GM18909 (cell line): ENCODE data around the gene ZNF143.
"Not testable (repeated sequence)": the region's sequence is repeated elsewhere in the genome, so short reads cannot be mapped to it uniquely, and the experiment has no call there.

Experiments used
- ATAC-seq: cut with Tn5 transposase; IDR thresholded peaks from one replicate; pipeline ENCODE4 v1.9.1; 2021; ENCODE audit warnings: mild to moderate bottlenecking; ENCODE audit not compliant: unreplicated experiment, poor library complexity

The ZNF143 gene

DNA sequence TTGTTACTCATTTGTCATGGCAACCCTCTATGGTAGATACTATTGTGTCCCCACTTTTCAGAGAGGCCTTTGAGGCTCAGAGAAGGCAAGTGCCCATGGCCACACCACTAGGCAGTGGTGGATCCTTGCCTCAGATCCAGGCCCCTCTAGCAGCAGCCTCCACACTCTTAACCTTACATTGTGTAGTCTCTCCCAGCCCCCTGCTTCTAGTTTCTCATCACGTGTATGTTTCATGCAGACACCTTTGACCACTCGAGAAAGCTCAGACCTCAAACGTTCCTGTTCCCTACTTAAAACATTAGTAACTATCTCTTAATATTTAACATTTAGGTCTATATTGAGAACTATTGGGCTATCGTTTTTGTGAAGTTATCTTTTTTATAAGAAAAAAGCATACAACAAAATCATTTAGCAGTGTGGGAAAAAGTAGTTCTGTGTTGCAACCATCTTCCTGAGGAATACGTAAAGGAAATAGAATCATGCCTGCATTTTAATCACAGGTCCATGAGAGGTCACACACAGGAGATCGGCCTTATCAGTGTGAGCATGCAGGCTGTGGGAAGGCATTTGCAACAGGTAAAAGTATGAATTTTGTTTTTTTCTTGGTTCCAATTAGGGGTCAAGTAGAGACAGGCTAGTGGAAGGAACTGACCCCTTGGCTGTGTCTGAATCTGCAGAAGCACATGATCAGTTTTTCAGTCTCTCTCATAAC is 35.1 kb downstream of the ZNF143 start:
- no peak for ATAC-seq

DNA sequence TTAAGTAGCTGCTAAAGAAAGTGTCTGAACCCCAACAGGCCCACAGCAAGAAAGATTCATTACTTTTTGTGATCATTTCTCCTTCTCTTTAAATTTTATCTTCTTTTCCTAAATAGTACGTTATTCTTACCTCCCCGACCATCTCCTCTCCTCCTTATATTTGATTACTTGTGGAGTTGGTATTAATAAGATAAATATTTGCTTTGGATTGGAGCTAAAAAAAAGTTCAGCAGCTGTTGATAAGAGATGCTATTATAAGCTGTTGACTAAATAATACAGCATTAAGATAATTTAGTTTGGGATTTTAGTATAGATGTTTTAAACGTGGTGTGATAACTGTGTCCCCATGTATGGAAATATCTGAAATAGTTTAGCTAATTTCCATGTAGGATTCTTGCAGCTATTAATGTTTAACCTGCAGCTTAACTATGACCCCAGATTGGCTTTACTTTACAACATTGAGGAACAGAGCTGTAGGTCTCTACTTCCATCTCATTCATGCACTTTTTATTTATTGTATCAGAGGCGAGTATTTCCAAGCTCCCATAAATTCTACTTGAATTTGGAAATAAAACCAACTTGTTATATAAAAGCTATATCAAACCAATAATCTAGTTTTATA is 37.8 kb downstream of the ZNF143 start:
- ATAC-seq, result no peak

DNA sequence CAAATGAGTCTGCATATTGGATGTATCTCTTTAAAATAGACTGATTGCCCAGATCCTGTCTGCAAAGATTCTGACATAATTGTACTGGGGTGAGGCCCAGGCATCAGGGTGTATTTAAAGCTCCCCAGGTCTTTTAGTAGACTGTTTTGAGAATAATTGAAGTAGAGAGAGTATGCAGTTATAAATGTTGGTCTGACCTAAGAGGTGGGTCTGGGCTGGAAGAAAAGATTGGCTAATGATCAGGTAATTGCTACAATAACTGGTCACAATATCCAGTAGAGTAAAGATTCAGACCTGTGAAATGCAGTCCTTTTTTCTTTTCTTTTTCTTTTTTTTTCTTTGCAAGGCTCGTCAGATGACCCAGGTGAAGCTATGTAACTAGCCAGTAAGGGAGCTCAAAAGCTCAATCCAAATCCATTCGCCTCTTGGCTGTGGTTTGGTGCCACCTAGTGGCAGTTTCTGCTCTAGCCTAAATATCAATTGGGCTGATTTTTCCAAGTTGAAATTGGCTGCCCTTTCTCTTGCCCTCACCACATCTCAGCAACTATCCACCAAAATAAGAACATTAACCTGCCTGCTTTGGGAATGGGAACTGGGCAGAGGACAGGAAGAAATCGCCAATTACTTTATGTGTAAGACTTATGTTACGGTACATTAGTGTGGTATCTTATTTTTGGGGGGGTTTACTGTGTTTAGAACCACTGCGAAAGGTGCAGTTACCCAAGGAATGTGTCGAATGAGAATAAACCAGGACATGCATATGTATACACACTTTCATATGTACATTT is 45.9 kb downstream of the ZNF143 start:
- no peak for ATAC-seq

GRCh38 chr11:9507277-9507580 is 46.4 kb downstream of the ZNF143 start:
- no peak for ATAC-seq

DNA sequence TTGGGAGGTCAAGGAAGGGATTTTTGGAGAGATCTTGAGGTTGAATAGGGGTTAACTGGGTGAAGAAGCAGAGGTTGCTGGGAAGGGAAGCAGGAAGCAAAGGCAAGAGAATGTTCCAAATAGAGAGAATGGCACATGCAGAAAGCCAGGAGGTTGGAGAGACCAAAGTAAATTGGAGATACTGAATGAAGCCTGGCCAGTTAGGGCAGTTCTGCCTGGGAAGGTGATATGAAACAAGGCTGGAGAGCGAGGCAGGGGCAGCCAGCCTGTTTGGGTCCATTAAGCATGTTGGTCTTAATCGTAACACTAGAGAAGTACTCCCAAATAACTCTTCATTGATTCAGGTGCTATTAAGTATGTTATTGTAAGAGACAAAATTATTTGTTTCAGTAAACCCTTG is 48.2 kb downstream of the ZNF143 start:
- ATAC-seq, result no peak

DNA sequence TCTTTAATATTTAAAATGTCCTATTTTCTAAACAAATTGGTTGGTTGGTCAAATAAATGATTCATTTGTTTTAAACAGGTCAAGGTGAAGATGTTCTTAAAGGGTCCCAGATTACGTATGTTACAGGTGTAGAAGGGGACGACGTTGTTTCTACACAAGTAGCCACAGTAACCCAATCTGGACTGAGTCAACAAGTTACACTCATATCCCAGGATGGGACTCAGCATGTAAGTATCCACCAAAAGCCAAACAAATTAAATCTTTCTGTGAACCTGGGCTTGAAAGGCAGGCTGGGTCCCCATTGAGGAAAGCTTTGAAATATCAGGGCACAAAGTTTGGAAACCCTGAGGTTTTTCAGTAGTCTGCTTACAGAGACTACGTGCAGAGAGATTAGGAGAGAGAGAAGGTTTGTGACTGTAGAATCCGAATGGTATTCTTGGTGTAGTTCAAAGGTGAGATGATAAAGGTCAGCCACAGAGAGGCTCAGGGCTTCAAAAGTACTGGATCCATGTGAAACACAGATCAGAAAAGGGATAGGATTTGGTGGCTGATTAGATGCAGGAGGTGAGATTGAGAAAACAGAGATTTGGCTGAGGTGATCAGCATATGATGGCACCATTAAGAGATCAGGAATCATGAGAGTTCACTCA is 51.7 kb downstream of the ZNF143 start:
- no peak for ATAC-seq

- ATAC-seq, result not testable (repeated sequence)
Observed at GRCh38 chr11:9514576-9514975, 53.8 kb downstream of the ZNF143 start.

- no peak for ATAC-seq
Observed at GRCh38 chr11:9516113-9516512, 55.3 kb downstream of the ZNF143 start.

DNA sequence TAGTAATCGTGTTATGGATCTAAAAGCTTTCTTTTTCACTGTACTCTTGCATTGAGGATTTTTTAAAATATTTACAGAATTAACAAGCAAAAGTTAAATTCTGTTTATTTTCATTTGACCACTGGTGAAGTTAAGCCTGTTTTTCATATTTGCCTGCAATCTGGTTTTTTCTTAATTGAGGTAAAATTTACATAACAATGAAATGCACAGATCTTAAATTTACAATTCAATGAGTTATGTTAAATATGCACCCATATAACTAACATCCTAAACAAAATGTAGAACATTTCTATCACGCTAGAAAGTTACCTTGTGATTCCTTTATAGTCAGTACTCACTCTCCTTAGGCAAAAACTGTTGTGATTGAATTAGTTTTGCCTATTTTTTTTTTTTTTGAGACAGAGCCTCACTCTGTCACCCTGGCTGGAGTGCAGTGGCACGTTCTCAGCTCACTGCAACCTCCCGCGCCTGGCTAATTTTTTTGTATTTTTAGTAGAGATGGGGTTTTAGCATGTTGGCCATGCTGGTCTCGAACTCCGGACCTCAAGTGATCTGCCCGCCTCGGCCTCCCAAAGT is 58.1 kb downstream of the ZNF143 start:
- no peak for ATAC-seq

DNA sequence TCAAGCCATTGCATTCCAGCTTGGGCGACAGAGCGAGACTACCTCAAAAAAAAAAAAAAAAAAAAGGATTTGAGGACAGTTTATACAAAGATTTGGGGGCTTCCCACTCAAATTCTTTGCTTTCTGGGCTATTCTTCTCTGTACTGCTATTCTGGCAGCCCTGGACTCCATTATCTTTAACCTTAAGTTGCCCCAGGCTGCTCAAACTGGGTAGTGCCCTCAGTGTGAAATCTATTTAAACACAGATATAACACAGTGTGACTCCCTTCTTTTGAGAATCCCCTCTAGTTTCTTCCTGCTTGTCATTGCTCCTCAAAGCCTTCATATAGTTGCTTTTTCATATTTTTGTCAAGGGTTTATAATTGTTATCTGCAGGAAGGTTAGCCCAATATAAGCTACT is 63.2 kb downstream of the ZNF143 start:
- ATAC-seq, result no peak

DNA sequence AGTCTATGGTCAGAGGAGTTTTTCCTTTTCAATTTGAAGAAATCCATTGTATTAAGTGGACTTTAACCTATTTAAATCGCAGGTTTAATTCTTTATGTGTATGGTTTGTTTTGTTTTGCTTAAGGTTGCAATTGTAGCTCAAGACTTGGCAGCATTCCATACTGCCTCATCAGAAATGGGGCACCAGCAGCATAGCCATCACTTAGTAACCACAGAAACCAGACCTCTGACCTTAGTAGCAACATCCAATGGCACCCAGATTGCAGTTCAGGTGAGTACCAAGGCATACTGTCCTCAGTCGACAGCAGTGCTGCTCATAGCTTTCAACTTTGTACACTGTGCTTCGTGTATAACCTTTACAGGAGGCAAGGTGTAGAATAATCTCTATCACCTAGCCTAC is 64.3 kb downstream of the ZNF143 start:
- ATAC-seq, result no peak

GRCh38 chr11:9527481-9528135 is 66.8 kb downstream of the ZNF143 start:
- no peak for ATAC-seq

- no peak for ATAC-seq
Observed at GRCh38 chr11:9528136-9528501, 67.3 kb downstream of the ZNF143 start.

DNA sequence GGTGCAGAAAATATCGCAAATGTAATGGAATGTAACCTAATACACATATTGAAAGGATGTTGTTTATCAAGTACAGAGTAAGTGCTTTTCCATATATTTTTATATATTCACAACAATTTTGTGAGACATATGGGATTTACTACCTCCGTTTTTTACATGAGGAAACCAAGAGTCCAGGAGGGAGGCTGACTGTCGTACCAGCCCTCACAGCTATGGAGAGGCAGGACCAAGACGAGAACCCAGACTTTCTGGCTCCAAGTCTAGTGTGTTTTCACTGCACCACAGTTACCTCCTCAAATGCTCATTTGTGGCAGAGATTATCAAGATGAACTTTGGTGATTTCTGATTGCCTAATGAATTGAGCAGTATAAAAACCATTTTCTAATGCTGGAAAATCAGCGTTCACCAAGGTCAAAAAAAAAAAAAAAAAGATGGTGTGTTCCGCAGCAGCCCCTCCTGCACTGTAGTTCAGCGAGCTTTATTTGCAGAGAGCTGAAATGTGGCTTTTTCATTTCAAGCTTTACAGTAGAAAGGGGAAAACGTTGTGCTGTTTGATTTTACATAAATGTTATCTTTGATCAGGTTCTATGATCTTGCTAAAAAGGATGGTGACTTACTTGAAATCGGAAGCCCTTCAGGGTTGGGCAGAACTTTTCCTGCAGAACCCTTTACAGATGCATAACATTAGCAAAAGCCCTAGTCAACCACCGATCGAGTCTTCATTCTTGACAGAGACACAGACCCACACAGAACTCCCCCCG is 67.9 kb downstream of the ZNF143 start:
- no peak for ATAC-seq

- ATAC-seq, result no peak
Observed at GRCh38 chr11:9529334-9529650, 68.5 kb downstream of the ZNF143 start.

GRCh38 chr11:9530020-9530621 is 69.3 kb downstream of the ZNF143 start:
- no peak for ATAC-seq

DNA sequence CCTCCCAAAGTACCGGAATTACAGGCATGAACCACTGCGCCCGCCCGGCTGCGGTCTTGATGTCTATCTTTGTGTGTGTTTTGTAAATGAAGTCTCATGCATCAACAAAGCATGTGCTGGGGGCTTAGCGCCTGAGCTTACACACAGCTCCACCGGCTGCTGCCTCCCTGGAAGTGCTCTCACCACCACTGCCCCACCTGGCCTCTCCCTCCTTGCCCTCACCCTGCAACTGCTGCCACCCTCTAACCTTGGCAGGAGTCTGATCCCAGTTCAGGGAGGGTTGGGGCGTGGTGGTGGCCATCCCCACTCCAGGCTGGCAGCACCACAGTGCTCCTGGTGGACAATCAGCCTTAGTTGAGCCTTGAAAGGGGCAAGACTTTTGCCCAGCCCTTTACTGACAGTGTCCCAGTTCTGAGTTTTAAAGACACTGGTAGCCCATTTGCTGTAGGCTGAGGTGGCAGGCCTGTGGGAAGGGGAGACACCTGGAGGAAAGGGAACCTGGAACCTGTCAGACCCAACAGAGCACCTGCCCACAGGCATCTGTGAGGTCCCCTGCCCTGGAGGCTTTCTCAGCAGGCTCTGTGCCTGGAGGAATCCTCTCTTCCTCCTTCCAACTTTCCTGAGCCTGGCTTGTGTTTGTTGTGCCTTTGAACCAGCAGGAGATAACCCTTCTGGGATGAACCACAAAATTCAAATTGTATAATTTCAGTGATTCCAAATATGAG is 70.3 kb downstream of the ZNF143 start:
- no peak for ATAC-seq

DNA sequence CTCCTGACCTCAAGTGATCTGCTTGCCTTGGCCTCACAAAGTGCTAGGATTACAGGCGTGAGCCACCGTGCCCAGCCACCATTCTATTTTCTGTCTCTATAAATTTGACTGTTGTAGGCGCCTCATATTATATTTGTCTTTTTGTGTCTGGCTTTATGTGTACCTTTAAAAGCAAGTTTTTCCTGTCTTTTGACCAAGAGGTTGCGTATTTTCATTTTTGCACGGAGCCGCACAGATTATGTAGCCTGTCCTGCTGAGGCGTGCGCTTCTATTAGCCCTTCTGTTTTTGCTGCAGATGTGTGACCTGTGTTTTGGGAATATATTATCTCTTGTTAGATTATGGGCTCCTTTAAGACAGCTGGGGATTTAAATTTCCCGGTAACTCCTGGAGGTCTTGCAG is 72.2 kb downstream of the ZNF143 start:
- no peak for ATAC-seq
